ENCODE results near the gene ODF4. TPM values are rescaled to one million over a fixed set of nuclear protein-coding genes. Genes with fewer than 3 reads are reported as not detected.
A peak's percentile ranks its signal among the peaks of the same experiment; 100 is the strongest.

ODF4 gene
- total and polyA plus RNA-seq, 7 donors, result not detected

GRCh38 chr17:8322061-8322460 is 17.6 kb upstream of the ODF4 start:
- ATAC-seq (no peak), DNase-seq (no peak)
- Histone ChIP-seq H3K27ac (no peak overlapping the region), H3K9me3 (no peaks in the 10 kb centered on the region), H3K27me3 (ENCODE audit: insufficient read depth in 3 of 3, low read length in 2 of 3) (peaks cover 0 to 26% (median 4%) of the 10 kb centered on the region in 3 donors), H3K36me3 (ENCODE audit: insufficient read depth in 1 of 2, low read depth in 1 of 2) (peaks cover 0 to 4% of the 10 kb centered on the region in 2 donors), H3K4me3 (no peak overlapping the region), H3K4me1 (no peaks in the 10 kb centered on the region)
- intact Hi-C loops (cut with DNase I), result no loop called here
- no peak for TF ChIP-seq CTCF (IDR thresholded peaks at IDR 0.05)
- WGBS, 3 donors, result 69 to 76% (median 69%) methylated on average over 8 of the region's 8 CpGs

- TF ChIP-seq CTCF (IDR thresholded peaks at IDR 0.05), result no peak
- no peak for DNase-seq
- Histone ChIP-seq H3K4me1 (no peaks in the 10 kb centered on the region), H3K9me3 (no peaks in the 10 kb centered on the region), H3K27me3 (ENCODE audit: insufficient read depth in 3 of 3, low read length in 2 of 3) (peaks cover 0 to 27% (median 6%) of the 10 kb centered on the region in 3 donors), H3K4me3 (no peak overlapping the region), H3K36me3 (ENCODE audit: insufficient read depth in 1 of 2, low read depth in 1 of 2) (no peaks in the 10 kb centered on the region), H3K27ac (no peak overlapping the region)
- no peak for ATAC-seq
- WGBS, 3 donors, result 66 to 73% (median 69%) methylated on average over 5 of the region's 5 CpGs
- intact Hi-C loops (cut with DNase I), result no loop called here
Observed at GRCh38 chr17:8324132-8324531, 15.5 kb upstream of the ODF4 start.

- Histone ChIP-seq H3K4me1 (no peaks in the 10 kb centered on the region), H3K27ac (no peak overlapping the region), H3K36me3 (ENCODE audit: insufficient read depth in 1 of 2, low read depth in 1 of 2) (no peaks in the 10 kb centered on the region), H3K9me3 (no peaks in the 10 kb centered on the region), H3K27me3 (ENCODE audit: insufficient read depth in 3 of 3, low read length in 2 of 3) (peaks cover 0 to 27% (median 6%) of the 10 kb centered on the region in 3 donors), H3K4me3 (no peak overlapping the region)
- intact Hi-C loops (cut with DNase I), result no loop called here
- ATAC-seq (no peak), DNase-seq (no peak)
- no peak for TF ChIP-seq CTCF (IDR thresholded peaks at IDR 0.05)
- WGBS, 3 donors, result 69 to 76% (median 75%) methylated on average over 5 of the region's 5 CpGs
Observed at GRCh38 chr17:8324923-8325322, 14.7 kb upstream of the ODF4 start.

GRCh38 chr17:8326511-8327302 is 12.9 kb upstream of the ODF4 start:
- peak; percentile 40 to 64 for DNase-seq
- H3K9me3 ChIP-seq, result no peaks in the 10 kb centered on the region
- peaks cover 0 to 27% (median 6%) of the 10 kb centered on the region in 3 donors for H3K27me3 ChIP-seq (ENCODE audit: insufficient read depth in 3 of 3, low read length in 2 of 3)
- H3K4me3 ChIP-seq, result peak overlapping the region; percentile 69
- peak; percentile 51 to 74 (median 65) for ATAC-seq
- 2 to 5% (median 4%) methylated on average over 44 to 48 of the region's 48 CpGs for WGBS, 3 donors
- intact Hi-C loops (cut with DNase I), result no loop called here
- H3K4me1 ChIP-seq, result no peaks in the 10 kb centered on the region
- H3K27ac ChIP-seq, result peak overlapping the region; percentile 55
- H3K36me3 ChIP-seq (ENCODE audit: insufficient read depth in 1 of 2, low read depth in 1 of 2), result no peaks in the 10 kb centered on the region
- TF ChIP-seq CTCF (IDR thresholded peaks at IDR 0.05), result no peak

Measured in psoas muscle (tissue), 8 donors.